ENCODE measurements around the gene NOD1.

GRCh38 chr7:30472081-30472783 lies 6.4 kb downstream of the NOD1 start:
- TF ChIP-seq CTCF (IDR thresholded peaks at IDR 0.05; ENCODE audit: low read depth, low read length) (no peak), EZH2phosphoT487 (IDR thresholded peaks at IDR 0.05; ENCODE audit: low read depth) (no peak)
